Measurements from ENCODE around the gene WIPF1.

GRCh38 chr2:174544802-174545201 is 52.8 kb downstream of the WIPF1 start:
- TF ChIP-seq POLR2A (IDR thresholded peaks at IDR 0.05) = no peak
- no peak for TF ChIP-seq CTCF (IDR thresholded peaks at IDR 0.05 in 4 of 5, conservative IDR thresholded peaks at IDR 0.05 in 1 of 5)
